Muscle layer of colon (tissue), 2 donors: ENCODE data around the gene ST3GAL3.

Experiments used
- H3K27ac ChIP-seq: one replicate; pipeline ENCODE4 v1.7.0; 2013; ENCODE audit warnings: low read depth, mild to moderate bottlenecking, low read length, moderate library complexity
- H3K27me3 ChIP-seq, 2 donors: one replicate each; pipeline ENCODE4 v1.7.0; 2013; ENCODE audit warnings: low read length in 2 of 2, mild to moderate bottlenecking in 2 of 2; ENCODE audit not compliant: insufficient read depth in 2 of 2, control insufficient read depth in 1 of 2
- H3K36me3 ChIP-seq: one replicate; pipeline ENCODE4 v1.7.0; 2013; ENCODE audit warnings: mild to moderate bottlenecking, low read length; ENCODE audit not compliant: insufficient read depth
- H3K4me1 ChIP-seq: one replicate; pipeline ENCODE4 v1.7.0; 2013; ENCODE audit warnings: mild to moderate bottlenecking, low read length; ENCODE audit not compliant: insufficient read depth
- H3K4me3 ChIP-seq, 2 donors: one replicate each; pipeline ENCODE4 v1.7.0; 2013; ENCODE audit warnings: low read length in 2 of 2, low read depth in 1 of 2, mild to moderate bottlenecking in 1 of 2, moderate library complexity in 1 of 2
- H3K9ac ChIP-seq: one replicate; pipeline ENCODE4 v1.7.0; 2013; ENCODE audit warnings: low read length
- H3K9me3 ChIP-seq: one replicate; pipeline ENCODE4 v1.7.0; 2013; ENCODE audit warnings: mild to moderate bottlenecking, low read length
- donor health status: abdominal sarcoma.
- donor health status: Adenocarcinoma of cecum.

Gene ST3GAL3

GRCh38 chr1:43847882-43848281 lies 140.5 kb downstream of the ST3GAL3 start:
- H3K9me3 ChIP-seq: no peaks in the 10 kb centered on the region
- no peak overlapping the region for H3K4me3 ChIP-seq
- peaks cover under 1% of the 10 kb centered on the region for H3K4me1 ChIP-seq
- H3K27ac ChIP-seq: no peak overlapping the region
- no peaks in the 10 kb centered on the region for H3K27me3 ChIP-seq
- H3K36me3 ChIP-seq: peaks cover 6% of the 10 kb centered on the region
- H3K9ac ChIP-seq: no peak overlapping the region

- no peaks in the 10 kb centered on the region for H3K27me3 ChIP-seq
- H3K27ac ChIP-seq: no peak overlapping the region
- H3K4me1 ChIP-seq: peaks cover 7% of the 10 kb centered on the region
- H3K4me3 ChIP-seq: no peak overlapping the region
- no peaks in the 10 kb centered on the region for H3K36me3 ChIP-seq
- no peaks in the 10 kb centered on the region for H3K9me3 ChIP-seq
- H3K9ac ChIP-seq: no peak overlapping the region
Measured at GRCh38 chr1:43849670-43850069, 142.3 kb downstream of the ST3GAL3 start.

GRCh38 chr1:43850591-43851233 lies 143.4 kb downstream of the ST3GAL3 start:
- Histone ChIP-seq H3K27ac (no peak overlapping the region), H3K4me3 (no peak overlapping the region), H3K9ac (no peak overlapping the region), H3K4me1 (peaks cover 7% of the 10 kb centered on the region), H3K9me3 (no peaks in the 10 kb centered on the region), H3K36me3 (no peaks in the 10 kb centered on the region), H3K27me3 (no peaks in the 10 kb centered on the region)

- H3K9me3 ChIP-seq: no peaks in the 10 kb centered on the region
Measured at GRCh38 chr1:43851561-43852338, 144.4 kb downstream of the ST3GAL3 start.

GRCh38 chr1:43853161-43853921 lies 146.0 kb downstream of the ST3GAL3 start:
- peaks cover 2% of the 10 kb centered on the region for H3K36me3 ChIP-seq
- H3K4me3 ChIP-seq: no peak overlapping the region
- H3K27me3 ChIP-seq: no peaks in the 10 kb centered on the region
- H3K9me3 ChIP-seq: no peaks in the 10 kb centered on the region
- no peak overlapping the region for H3K27ac ChIP-seq
- H3K9ac ChIP-seq: no peak overlapping the region
- peaks cover 7% of the 10 kb centered on the region for H3K4me1 ChIP-seq

More at GRCh38 chr1:43851561-43852338, 144.4 kb downstream of the ST3GAL3 start:
- Histone ChIP-seq H3K4me3 (no peak overlapping the region), H3K36me3 (no peaks in the 10 kb centered on the region), H3K9ac (no peak overlapping the region), H3K27ac (no peak overlapping the region), H3K27me3 (no peaks in the 10 kb centered on the region), H3K4me1 (peaks cover 7% of the 10 kb centered on the region)

GRCh38 chr1:43854473-43854872 lies 147.1 kb downstream of the ST3GAL3 start:
- Histone ChIP-seq H3K36me3 (peaks cover 10% of the 10 kb centered on the region), H3K4me3 (no peak overlapping the region), H3K9ac (no peak overlapping the region), H3K27ac (no peak overlapping the region), H3K9me3 (no peaks in the 10 kb centered on the region), H3K4me1 (peaks cover 7% of the 10 kb centered on the region), H3K27me3 (no peaks in the 10 kb centered on the region)

GRCh38 chr1:43856188-43856587 lies 148.9 kb downstream of the ST3GAL3 start:
- Histone ChIP-seq H3K9me3 (no peaks in the 10 kb centered on the region), H3K36me3 (peaks cover 10% of the 10 kb centered on the region), H3K4me1 (peaks cover 7% of the 10 kb centered on the region), H3K4me3 (no peak overlapping the region), H3K27ac (no peak overlapping the region), H3K9ac (no peak overlapping the region), H3K27me3 (no peaks in the 10 kb centered on the region)

GRCh38 chr1:43857163-43857562 lies 149.8 kb downstream of the ST3GAL3 start:
- H3K27ac ChIP-seq: no peak overlapping the region
- H3K9ac ChIP-seq: no peak overlapping the region
- H3K27me3 ChIP-seq: no peaks in the 10 kb centered on the region
- no peaks in the 10 kb centered on the region for H3K9me3 ChIP-seq
- peaks cover 10% of the 10 kb centered on the region for H3K36me3 ChIP-seq
- no peak overlapping the region for H3K4me3 ChIP-seq
- peaks cover 7% of the 10 kb centered on the region for H3K4me1 ChIP-seq

- Histone ChIP-seq H3K27ac (no peak overlapping the region), H3K4me1 (peaks cover 2% of the 10 kb centered on the region), H3K27me3 (no peaks in the 10 kb centered on the region), H3K9me3 (no peaks in the 10 kb centered on the region), H3K9ac (no peak overlapping the region), H3K36me3 (peaks cover 10% of the 10 kb centered on the region), H3K4me3 (no peak overlapping the region)
Measured at GRCh38 chr1:43858324-43858723, 151.0 kb downstream of the ST3GAL3 start.

- no peak overlapping the region for H3K27ac ChIP-seq
- no peaks in the 10 kb centered on the region for H3K4me1 ChIP-seq
- peaks cover 10% of the 10 kb centered on the region for H3K36me3 ChIP-seq
- no peaks in the 10 kb centered on the region for H3K27me3 ChIP-seq
- no peak overlapping the region for H3K4me3 ChIP-seq
- H3K9me3 ChIP-seq: no peaks in the 10 kb centered on the region
- no peak overlapping the region for H3K9ac ChIP-seq
Measured at GRCh38 chr1:43861337-43861736, 154.0 kb downstream of the ST3GAL3 start.

GRCh38 chr1:43861988-43862735 lies 154.8 kb downstream of the ST3GAL3 start:
- Histone ChIP-seq H3K9ac (no peak overlapping the region), H3K36me3 (peaks cover 10% of the 10 kb centered on the region), H3K9me3 (no peaks in the 10 kb centered on the region), H3K27me3 (no peaks in the 10 kb centered on the region), H3K4me1 (no peaks in the 10 kb centered on the region), H3K4me3 (no peak overlapping the region), H3K27ac (no peak overlapping the region)
